ENCODE measurements around the gene CAPZB. TPM values are rescaled to one million over a fixed set of nuclear protein-coding genes. Genes with fewer than 3 reads are reported as not detected.
A peak's percentile ranks its signal among the peaks of the same experiment; 100 is the strongest.

CAPZB gene
- polyA plus RNA-seq, 2 donors, result 221 to 272 TPM

DNA sequence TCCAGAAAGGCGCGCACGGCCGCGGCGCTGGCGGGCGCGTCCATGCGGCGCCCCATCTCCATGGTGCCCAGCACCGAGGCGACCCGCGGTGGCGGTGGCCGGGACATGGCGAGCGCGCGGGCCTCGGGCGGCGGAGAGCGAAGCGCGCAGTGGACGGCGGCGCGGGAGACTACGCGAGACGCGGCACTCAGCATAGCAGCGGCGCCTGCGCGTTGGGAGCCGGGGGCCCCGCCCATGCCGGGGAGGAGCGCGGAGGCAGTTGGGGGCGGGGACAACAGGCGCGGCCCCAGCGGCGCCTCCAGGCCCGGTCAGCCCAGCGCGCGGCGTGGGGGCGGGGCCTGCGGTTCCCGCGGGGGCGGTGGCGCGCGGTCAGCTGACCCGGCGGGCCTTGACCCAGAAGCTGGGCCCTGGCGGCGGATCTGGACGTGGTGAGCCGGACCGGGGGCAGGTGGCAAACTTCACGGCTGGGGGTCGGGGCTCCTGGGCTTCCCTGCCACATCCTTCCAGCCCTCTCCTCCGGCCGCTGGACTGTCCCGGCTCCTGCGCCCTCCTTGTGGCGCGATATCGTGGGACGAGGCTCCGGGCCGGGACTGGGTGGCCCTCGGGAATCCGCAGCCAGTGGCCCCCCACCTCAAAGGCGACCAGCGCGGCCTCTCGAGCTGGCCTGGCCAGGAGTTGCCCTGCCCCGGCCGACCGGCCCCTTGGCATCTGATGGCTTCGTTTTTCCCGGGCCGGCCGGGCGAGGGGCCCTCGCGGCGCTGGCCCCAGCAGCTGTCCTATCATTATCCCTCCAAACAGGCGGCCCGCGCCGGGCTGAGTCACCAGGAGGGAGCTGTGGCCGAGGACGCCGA is 173.2 kb downstream of the CAPZB start, which contains the start of the genes AKR7A2 and SLC66A1:
TSS of gene AKR7A2 (minus strand) at position 214 of the 851 bp plus-strand sequence. CDS start at position 194, 20 bp downstream.
TSS of gene SLC66A1 (plus strand) at position 396 of the 851 bp plus-strand sequence. CDS start 5,352 bp downstream, outside the sequence.
- H3K27me3 ChIP-seq (ENCODE audit: control insufficient read depth in 1 of 2, insufficient read depth in 2 of 2, low read length in 2 of 2), result no peaks in the 10 kb centered on the region
- peaks cover 4 to 28% of the 10 kb centered on the region in 2 donors for H3K4me1 ChIP-seq (ENCODE audit: control insufficient read depth in 2 of 2, insufficient read depth in 2 of 2, low read length in 1 of 2)
- peak within 1 kb of the TSS; percentile 79 to 92 for H3K4me3 ChIP-seq (ENCODE audit: low read depth in 1 of 2, low read length in 2 of 2)
- H3K36me3 ChIP-seq (ENCODE audit: control insufficient read depth in 2 of 2, insufficient read depth in 2 of 2, low read length in 1 of 2), result peaks cover 3 to 13% of the 10 kb centered on the region in 2 donors
- peak within 1 kb of the TSS; percentile 71 to 84 for H3K27ac ChIP-seq (ENCODE audit: low read depth in 2 of 2, low read length in 1 of 2)
- WGBS, 2 donors, result 0% methylated on average over 56 to 105 of the region's 105 CpGs
- H3K9me3 ChIP-seq (ENCODE audit: control insufficient read depth in 2 of 2, insufficient read depth in 1 of 2, low read depth in 1 of 2, low read length in 1 of 2), result no peaks in the 10 kb centered on the region

DNA sequence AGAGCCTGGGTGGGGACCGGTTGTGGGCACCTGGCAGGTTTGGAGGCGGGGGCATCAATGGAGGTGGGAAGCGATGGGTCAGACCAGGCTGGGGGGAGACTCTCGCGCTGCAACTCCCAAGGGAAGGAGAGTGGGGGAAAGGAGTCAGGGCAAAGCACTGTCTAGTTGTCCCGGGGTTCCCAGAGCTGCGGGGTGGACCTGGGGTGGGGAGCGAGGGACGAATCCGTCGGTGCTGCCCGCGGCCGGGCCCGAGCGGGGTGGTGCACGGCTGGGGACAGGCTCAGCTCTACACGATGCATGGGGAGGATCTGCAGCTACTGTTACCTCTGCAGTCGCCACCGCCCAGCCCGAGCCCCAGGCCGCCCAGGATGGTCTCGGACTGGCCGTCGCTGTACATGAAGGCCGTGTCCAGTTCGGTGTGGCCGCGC is 173.8 kb downstream of the CAPZB start:
- Histone ChIP-seq H3K36me3 (ENCODE audit: control insufficient read depth in 2 of 2, insufficient read depth in 2 of 2, low read length in 1 of 2) (peaks cover 3 to 13% of the 10 kb centered on the region in 2 donors), H3K9me3 (ENCODE audit: control insufficient read depth in 2 of 2, insufficient read depth in 1 of 2, low read depth in 1 of 2, low read length in 1 of 2) (no peaks in the 10 kb centered on the region), H3K4me3 (ENCODE audit: low read depth in 1 of 2, low read length in 2 of 2) (peak overlapping the region; percentile 79 to 92), H3K27ac (ENCODE audit: low read depth in 2 of 2, low read length in 1 of 2) (peak overlapping the region; percentile 50 to 71), H3K4me1 (ENCODE audit: control insufficient read depth in 2 of 2, insufficient read depth in 2 of 2, low read length in 1 of 2) (peaks cover 4 to 28% of the 10 kb centered on the region in 2 donors), H3K27me3 (ENCODE audit: control insufficient read depth in 1 of 2, insufficient read depth in 2 of 2, low read length in 2 of 2) (no peaks in the 10 kb centered on the region)
- WGBS, 2 donors, result 0 to 1% methylated on average over 24 to 29 of the region's 29 CpGs

- Histone ChIP-seq H3K9me3 (ENCODE audit: control insufficient read depth in 2 of 2, insufficient read depth in 1 of 2, low read depth in 1 of 2, low read length in 1 of 2) (peaks cover 0 to under 1% of the 10 kb centered on the region in 2 donors), H3K4me3 (ENCODE audit: low read depth in 1 of 2, low read length in 2 of 2) (peak overlapping the region; percentile 79 to 92), H3K27ac (ENCODE audit: low read depth in 2 of 2, low read length in 1 of 2) (peak overlapping the region in 1 of 2 donors; percentile 71), H3K4me1 (ENCODE audit: control insufficient read depth in 2 of 2, insufficient read depth in 2 of 2, low read length in 1 of 2) (peaks cover 4 to 28% of the 10 kb centered on the region in 2 donors), H3K27me3 (ENCODE audit: control insufficient read depth in 1 of 2, insufficient read depth in 2 of 2, low read length in 2 of 2) (no peaks in the 10 kb centered on the region), H3K36me3 (ENCODE audit: control insufficient read depth in 2 of 2, insufficient read depth in 2 of 2, low read length in 1 of 2) (peaks cover 3 to 13% of the 10 kb centered on the region in 2 donors)
- 38 to 46% methylated on average over 13 of the region's 13 CpGs for WGBS, 2 donors
Measured at GRCh38 chr1:19310720-19311502, 174.4 kb downstream of the CAPZB start.

DNA sequence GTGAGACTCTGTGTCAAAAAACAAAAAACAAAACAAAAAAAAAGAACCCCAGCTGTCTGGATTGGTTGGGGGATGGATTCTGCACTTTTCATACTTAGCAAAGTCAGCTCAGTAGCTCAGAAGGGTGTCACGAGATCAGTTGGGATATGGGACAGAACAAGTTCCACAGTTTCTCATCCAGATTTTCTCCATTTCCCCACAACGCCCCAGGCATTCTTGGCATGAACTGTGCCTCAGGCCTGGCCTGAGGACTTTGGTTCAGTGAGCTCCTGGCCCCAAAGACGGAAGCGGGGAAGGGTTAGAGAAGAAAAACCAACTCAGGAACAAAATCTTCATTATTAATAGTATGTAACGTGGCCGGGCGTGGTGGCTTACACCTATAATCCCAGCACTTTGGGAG is 175.3 kb downstream of the CAPZB start:
- WGBS, 2 donors, result 74 to 87% methylated on average over 7 of the region's 7 CpGs
- peaks cover 4 to 24% of the 10 kb centered on the region in 2 donors for H3K4me1 ChIP-seq (ENCODE audit: control insufficient read depth in 2 of 2, insufficient read depth in 2 of 2, low read length in 1 of 2)
- no peak overlapping the region for H3K27ac ChIP-seq (ENCODE audit: low read depth in 2 of 2, low read length in 1 of 2)
- peaks cover 0 to 2% of the 10 kb centered on the region in 2 donors for H3K9me3 ChIP-seq (ENCODE audit: control insufficient read depth in 2 of 2, insufficient read depth in 1 of 2, low read depth in 1 of 2, low read length in 1 of 2)
- no peaks in the 10 kb centered on the region for H3K27me3 ChIP-seq (ENCODE audit: control insufficient read depth in 1 of 2, insufficient read depth in 2 of 2, low read length in 2 of 2)
- H3K4me3 ChIP-seq (ENCODE audit: low read depth in 1 of 2, low read length in 2 of 2), result no peak overlapping the region
- peaks cover 3 to 11% of the 10 kb centered on the region in 2 donors for H3K36me3 ChIP-seq (ENCODE audit: control insufficient read depth in 2 of 2, insufficient read depth in 2 of 2, low read length in 1 of 2)

- Histone ChIP-seq H3K27me3 (ENCODE audit: control insufficient read depth in 1 of 2, insufficient read depth in 2 of 2, low read length in 2 of 2) (no peaks in the 10 kb centered on the region), H3K4me1 (ENCODE audit: control insufficient read depth in 2 of 2, insufficient read depth in 2 of 2, low read length in 1 of 2) (peaks cover 4 to 23% of the 10 kb centered on the region in 2 donors), H3K9me3 (ENCODE audit: control insufficient read depth in 2 of 2, insufficient read depth in 1 of 2, low read depth in 1 of 2, low read length in 1 of 2) (peaks cover 0 to 2% of the 10 kb centered on the region in 2 donors), H3K27ac (ENCODE audit: low read depth in 2 of 2, low read length in 1 of 2) (peak overlapping the region in 1 of 2 donors; percentile 29), H3K36me3 (ENCODE audit: control insufficient read depth in 2 of 2, insufficient read depth in 2 of 2, low read length in 1 of 2) (peaks cover 3 to 15% of the 10 kb centered on the region in 2 donors), H3K4me3 (ENCODE audit: low read depth in 1 of 2, low read length in 2 of 2) (no peak overlapping the region)
- WGBS, 2 donors, result 79 to 83% methylated on average over 6 of the region's 6 CpGs
Measured at GRCh38 chr1:19309123-19309813, 176.1 kb downstream of the CAPZB start.

DNA sequence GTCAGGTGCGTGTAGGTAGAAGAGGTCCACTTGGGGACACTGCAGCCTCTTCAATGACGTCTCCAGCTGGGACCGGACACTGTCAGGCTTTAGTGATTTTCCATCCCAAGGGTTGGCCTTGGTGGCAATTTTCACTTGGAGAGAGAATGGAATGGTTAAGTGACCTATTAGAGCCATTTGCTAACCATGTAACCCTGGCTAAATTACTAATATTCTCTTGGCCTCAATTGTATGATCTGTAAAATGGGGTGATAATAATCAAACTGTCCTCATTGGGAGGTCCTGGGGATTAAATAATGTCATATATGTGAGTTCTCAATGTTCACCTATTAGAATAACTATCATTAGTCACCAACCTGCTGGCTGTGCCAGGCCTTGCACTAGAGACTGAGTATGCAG is 176.8 kb downstream of the CAPZB start:
- Histone ChIP-seq H3K27me3 (ENCODE audit: control insufficient read depth in 1 of 2, insufficient read depth in 2 of 2, low read length in 2 of 2) (no peaks in the 10 kb centered on the region), H3K27ac (ENCODE audit: low read depth in 2 of 2, low read length in 1 of 2) (no peak overlapping the region), H3K36me3 (ENCODE audit: control insufficient read depth in 2 of 2, insufficient read depth in 2 of 2, low read length in 1 of 2) (peaks cover 6 to 15% of the 10 kb centered on the region in 2 donors), H3K9me3 (ENCODE audit: control insufficient read depth in 2 of 2, insufficient read depth in 1 of 2, low read depth in 1 of 2, low read length in 1 of 2) (peaks cover 0 to 2% of the 10 kb centered on the region in 2 donors), H3K4me1 (ENCODE audit: control insufficient read depth in 2 of 2, insufficient read depth in 2 of 2, low read length in 1 of 2) (peaks cover 3 to 16% of the 10 kb centered on the region in 2 donors), H3K4me3 (ENCODE audit: low read depth in 1 of 2, low read length in 2 of 2) (no peak overlapping the region)
- 97 to 98% methylated on average over 3 of the region's 3 CpGs for WGBS, 2 donors

GRCh38 chr1:19307794-19308508 is 177.4 kb downstream of the CAPZB start:
- Histone ChIP-seq H3K4me1 (ENCODE audit: control insufficient read depth in 2 of 2, insufficient read depth in 2 of 2, low read length in 1 of 2) (peaks cover 0 to 10% of the 10 kb centered on the region in 2 donors), H3K27ac (ENCODE audit: low read depth in 2 of 2, low read length in 1 of 2) (no peak overlapping the region), H3K36me3 (ENCODE audit: control insufficient read depth in 2 of 2, insufficient read depth in 2 of 2, low read length in 1 of 2) (peaks cover 6 to 15% of the 10 kb centered on the region in 2 donors), H3K9me3 (ENCODE audit: control insufficient read depth in 2 of 2, insufficient read depth in 1 of 2, low read depth in 1 of 2, low read length in 1 of 2) (peaks cover 0 to 2% of the 10 kb centered on the region in 2 donors), H3K4me3 (ENCODE audit: low read depth in 1 of 2, low read length in 2 of 2) (no peak overlapping the region), H3K27me3 (ENCODE audit: control insufficient read depth in 1 of 2, insufficient read depth in 2 of 2, low read length in 2 of 2) (no peaks in the 10 kb centered on the region)
- WGBS, 2 donors, result 89 to 94% methylated on average over 10 of the region's 10 CpGs

- Histone ChIP-seq H3K4me3 (ENCODE audit: low read depth in 1 of 2, low read length in 2 of 2) (no peak overlapping the region), H3K36me3 (ENCODE audit: control insufficient read depth in 2 of 2, insufficient read depth in 2 of 2, low read length in 1 of 2) (peaks cover 6 to 15% of the 10 kb centered on the region in 2 donors), H3K27ac (ENCODE audit: low read depth in 2 of 2, low read length in 1 of 2) (no peak overlapping the region), H3K9me3 (ENCODE audit: control insufficient read depth in 2 of 2, insufficient read depth in 1 of 2, low read depth in 1 of 2, low read length in 1 of 2) (peaks cover 0 to 2% of the 10 kb centered on the region in 2 donors), H3K4me1 (ENCODE audit: control insufficient read depth in 2 of 2, insufficient read depth in 2 of 2, low read length in 1 of 2) (peaks cover 0 to 6% of the 10 kb centered on the region in 2 donors), H3K27me3 (ENCODE audit: control insufficient read depth in 1 of 2, insufficient read depth in 2 of 2, low read length in 2 of 2) (no peaks in the 10 kb centered on the region)
- WGBS, 2 donors, result 90 to 93% methylated on average over 6 of the region's 6 CpGs
Measured at GRCh38 chr1:19306941-19307340, 178.4 kb downstream of the CAPZB start.

Data from esophagus (tissue), 2 donors.